KMS-11 (cell line): ENCODE data around the gene PSTK.
A peak's percentile ranks its signal among the peaks of the same experiment; 100 is the strongest.

Source experiments
- H2AFZ ChIP-seq: fragments of 200-600 bp; sonication (generic); 2 replicates; pipeline ENCODE4 v1.6.1; 2016; ENCODE audit warnings: antibody characterized with exemption, mixed run types, low read depth
- H3K27ac ChIP-seq: fragments of 200-600 bp; sonication (generic); 2 replicates; pipeline ENCODE4 v1.6.1; 2016; ENCODE audit warnings: mild to moderate bottlenecking, mixed run types
- H3K27me3 ChIP-seq: fragments of 200-600 bp; sonication (generic); 2 replicates; pipeline ENCODE4 v1.6.1; 2017; ENCODE audit warnings: mild to moderate bottlenecking, low read depth, mixed run types, moderate library complexity; ENCODE audit not compliant: insufficient read depth
- H3K36me3 ChIP-seq: fragments of 200-600 bp; sonication (generic); 2 replicates; pipeline ENCODE4 v1.6.1; 2017; ENCODE audit warnings: mild to moderate bottlenecking, mixed run types; ENCODE audit not compliant: insufficient read depth
- H3K4me1 ChIP-seq: fragments of 200-600 bp; sonication (generic); 2 replicates; pipeline ENCODE4 v1.6.1; 2016; ENCODE audit warnings: mild to moderate bottlenecking, low read depth, mixed run types; ENCODE audit not compliant: poor library complexity, severe bottlenecking
- H3K4me2 ChIP-seq: fragments of 200-600 bp; sonication (generic); 2 replicates; pipeline ENCODE4 v1.7.0; 2016; ENCODE audit warnings: mild to moderate bottlenecking, mixed run types
- H3K4me3 ChIP-seq: fragments of 200-600 bp; sonication (generic); IDR thresholded peaks from 2 replicates; pipeline ENCODE4 v1.6.1; 2017; ENCODE audit warnings: low read depth, low read length, mixed read lengths; ENCODE audit not compliant: insufficient read depth
- H3K79me2 ChIP-seq: fragments of 200-600 bp; sonication (generic); 2 replicates; pipeline ENCODE4 v1.6.1; 2016; ENCODE audit warnings: low read depth, mixed run types; ENCODE audit not compliant: insufficient read depth
- H3K9ac ChIP-seq: fragments of 200-600 bp; sonication (generic); 2 replicates; pipeline ENCODE4 v1.6.1; 2016; ENCODE audit warnings: mild to moderate bottlenecking, mixed run types
- H4K20me1 ChIP-seq: fragments of 200-600 bp; sonication (generic); 2 replicates; pipeline ENCODE4 v1.6.1; 2016; ENCODE audit warnings: mild to moderate bottlenecking, mixed run types; ENCODE audit not compliant: insufficient read depth
- CTCF ChIP-seq: fragments of 200-600 bp; sonication (generic); conservative IDR thresholded peaks from 2 replicates; pipeline ENCODE4 v1.6.1; 2017; ENCODE audit warnings: low read depth, mild to moderate bottlenecking, antibody characterized with exemption, low read length, moderate library complexity, mixed read lengths

The PSTK gene

GRCh38 chr10:122998360-122998917, 18.2 kb downstream of the PSTK start:
- Histone ChIP-seq H3K36me3 (no peaks in the 10 kb centered on the region; the same call in 1 of the 2 replicates), H3K27ac (no peak overlapping the region; the same call in 1 of the 2 replicates), H3K9ac (no peak overlapping the region), H2AFZ (no peak overlapping the region), H3K79me2 (peaks cover 26% of the 10 kb centered on the region), H3K4me2 (peak overlapping the region; percentile 16; the same call in 1 of the 2 replicates), H3K27me3 (no peaks in the 10 kb centered on the region), H4K20me1 (no peaks in the 10 kb centered on the region; the same call in 1 of the 2 replicates), H3K4me1 (peaks cover 34% of the 10 kb centered on the region), H3K4me3 (no peak overlapping the region)
- no peak for TF ChIP-seq CTCF

- Histone ChIP-seq H3K4me2 (no peak overlapping the region; the same call in 1 of the 2 replicates), H3K36me3 (no peaks in the 10 kb centered on the region; the same call in 1 of the 2 replicates), H3K4me1 (peaks cover 34% of the 10 kb centered on the region), H3K27ac (no peak overlapping the region), H2AFZ (no peak overlapping the region), H3K27me3 (no peaks in the 10 kb centered on the region), H3K4me3 (no peak overlapping the region), H4K20me1 (no peaks in the 10 kb centered on the region; the same call in 1 of the 2 replicates), H3K79me2 (peaks cover 31% of the 10 kb centered on the region), H3K9ac (no peak overlapping the region)
- TF ChIP-seq CTCF = no peak
Measured at GRCh38 chr10:122998934-122999333, 18.7 kb downstream of the PSTK start.

GRCh38 chr10:122999347-122999746, 19.1 kb downstream of the PSTK start:
- Histone ChIP-seq H3K79me2 (peaks cover 35% of the 10 kb centered on the region), H2AFZ (no peak overlapping the region), H3K27me3 (no peaks in the 10 kb centered on the region), H3K9ac (no peak overlapping the region), H3K4me3 (no peak overlapping the region), H3K4me2 (no peak overlapping the region; the same call in 1 of the 2 replicates), H3K27ac (no peak overlapping the region), H4K20me1 (no peaks in the 10 kb centered on the region; the same call in 1 of the 2 replicates), H3K36me3 (no peaks in the 10 kb centered on the region; the same call in 1 of the 2 replicates), H3K4me1 (peaks cover 34% of the 10 kb centered on the region)
- no peak for TF ChIP-seq CTCF

GRCh38 chr10:123000155-123000554, 20.0 kb downstream of the PSTK start:
- TF ChIP-seq CTCF = no peak
- Histone ChIP-seq H3K9ac (no peak overlapping the region), H3K36me3 (no peaks in the 10 kb centered on the region), H2AFZ (no peak overlapping the region), H4K20me1 (no peaks in the 10 kb centered on the region), H3K4me2 (no peak overlapping the region), H3K79me2 (peaks cover 43% of the 10 kb centered on the region), H3K4me1 (peaks cover 34% of the 10 kb centered on the region), H3K27ac (no peak overlapping the region), H3K4me3 (no peak overlapping the region), H3K27me3 (no peaks in the 10 kb centered on the region)
